GM21529 (cell line): Measurements from ENCODE around the gene ZNF74.

Experiments used
- ATAC-seq: cut with Tn5 transposase; IDR thresholded peaks from one replicate; pipeline ENCODE4 v1.9.1; 2021; ENCODE audit not compliant: unreplicated experiment

ZNF74 gene

DNA sequence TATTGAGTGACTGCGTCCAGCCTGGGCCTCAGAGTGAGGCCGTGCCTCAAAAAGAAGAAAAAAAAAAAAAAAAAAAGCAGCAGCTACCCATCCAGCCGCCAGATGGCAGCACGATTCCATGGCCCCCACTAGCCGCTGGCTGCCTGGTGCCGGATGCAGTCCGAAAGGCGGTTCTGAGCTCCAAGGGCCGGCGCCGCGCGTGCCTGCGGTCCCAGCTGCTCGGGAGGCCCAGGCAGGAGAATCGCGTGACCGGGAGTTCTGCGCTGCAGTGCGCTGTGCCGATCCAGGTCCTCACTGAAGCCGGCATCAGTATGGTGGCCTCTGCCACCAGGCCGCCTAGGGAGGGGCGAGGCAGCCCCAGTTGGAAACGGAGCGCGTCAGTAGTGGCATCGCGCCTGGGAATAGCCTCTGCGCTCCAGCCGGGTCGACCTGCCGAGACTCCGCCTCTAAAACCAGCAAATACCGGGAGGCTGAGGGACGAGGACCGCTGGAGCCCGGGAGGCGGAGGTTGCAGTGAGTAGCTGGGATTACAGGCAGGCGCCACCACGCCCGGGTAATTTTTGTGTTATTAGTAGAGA, 24.3 kb downstream of the ZNF74 start:
- ATAC-seq: no peak

GRCh38 chr22:20419664-20419951, 25.7 kb downstream of the ZNF74 start:
- no peak for ATAC-seq

DNA sequence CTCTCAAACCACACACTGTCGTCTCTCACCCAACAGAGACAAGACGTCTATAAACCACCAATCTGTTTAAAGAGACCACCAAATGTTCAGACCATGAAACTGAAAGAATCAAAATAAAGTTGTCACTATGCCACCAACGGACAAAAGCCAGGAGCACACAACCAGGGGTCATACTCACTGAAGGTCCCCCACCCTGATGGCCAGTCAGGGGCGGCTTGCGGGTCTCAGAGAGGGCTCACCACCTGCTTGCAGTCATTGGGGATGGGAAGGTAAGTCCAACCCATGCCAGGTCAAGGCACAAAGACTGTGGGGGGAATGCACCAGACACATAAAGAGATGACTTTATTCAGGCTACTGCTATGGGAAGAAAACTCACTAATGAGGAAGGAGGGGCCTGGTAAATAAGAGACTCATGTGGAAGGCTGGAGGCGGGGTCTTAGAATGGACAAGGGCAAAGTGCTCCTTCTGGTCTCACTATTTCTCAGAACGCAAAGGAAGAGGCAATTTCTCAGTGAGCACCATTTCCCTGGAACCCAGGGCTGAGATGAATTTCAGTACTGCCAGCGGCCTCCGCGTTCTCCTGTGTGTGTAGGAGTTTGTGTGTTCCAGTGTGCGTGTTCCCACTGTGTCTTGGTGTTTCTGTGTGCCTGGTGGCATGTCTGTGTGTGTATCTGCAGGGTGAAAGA, 26.3 kb downstream of the ZNF74 start:
- ATAC-seq: no peak

GRCh38 chr22:20421507-20421874, 27.5 kb downstream of the ZNF74 start:
- ATAC-seq: no peak

GRCh38 chr22:20422271-20423007, 28.5 kb downstream of the ZNF74 start:
- ATAC-seq: no peak

- ATAC-seq: no peak
Observed at GRCh38 chr22:20423008-20423905, 29.3 kb downstream of the ZNF74 start.

GRCh38 chr22:20423906-20424551, 30.1 kb downstream of the ZNF74 start:
- no peak for ATAC-seq

- ATAC-seq: no peak
Observed at GRCh38 chr22:20424568-20424931, 30.6 kb downstream of the ZNF74 start.

GRCh38 chr22:20424932-20425565, 31.1 kb downstream of the ZNF74 start:
- no peak for ATAC-seq

DNA sequence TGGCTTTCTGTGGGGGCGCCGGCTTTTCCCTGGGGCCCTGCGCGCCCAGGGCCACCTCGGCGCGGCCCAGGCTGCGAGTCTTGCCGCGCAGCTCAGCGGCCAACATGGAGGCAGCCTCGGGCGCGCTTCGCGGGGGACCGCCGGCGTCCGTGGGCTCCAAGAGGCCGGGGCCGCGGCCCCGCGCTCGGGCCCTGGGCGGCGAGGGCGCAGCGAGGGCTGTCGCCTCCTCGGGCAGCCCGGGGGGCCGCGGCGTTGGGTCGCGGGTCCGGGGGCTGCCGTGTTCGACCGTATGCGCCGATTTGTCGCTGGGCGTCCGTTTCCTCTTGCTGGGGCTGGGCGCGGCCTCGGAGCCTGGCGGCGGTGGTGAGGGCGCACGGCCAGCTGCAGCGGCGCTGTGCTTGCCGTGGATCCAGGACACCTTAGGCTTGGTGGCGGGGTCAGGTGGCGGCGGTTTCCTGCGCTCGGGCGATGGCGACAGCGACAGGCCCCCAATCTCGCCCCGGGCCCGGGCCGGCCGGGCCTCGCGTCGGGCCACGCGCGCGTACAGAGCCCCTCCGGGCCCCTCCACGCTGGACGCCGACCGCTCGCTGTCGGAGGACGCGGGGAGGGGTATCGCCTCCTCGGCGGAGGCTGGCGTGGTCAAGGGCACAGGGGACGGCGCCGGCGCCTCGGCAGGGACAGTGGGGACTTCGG, 31.8 kb downstream of the ZNF74 start:
- no peak for ATAC-seq

DNA sequence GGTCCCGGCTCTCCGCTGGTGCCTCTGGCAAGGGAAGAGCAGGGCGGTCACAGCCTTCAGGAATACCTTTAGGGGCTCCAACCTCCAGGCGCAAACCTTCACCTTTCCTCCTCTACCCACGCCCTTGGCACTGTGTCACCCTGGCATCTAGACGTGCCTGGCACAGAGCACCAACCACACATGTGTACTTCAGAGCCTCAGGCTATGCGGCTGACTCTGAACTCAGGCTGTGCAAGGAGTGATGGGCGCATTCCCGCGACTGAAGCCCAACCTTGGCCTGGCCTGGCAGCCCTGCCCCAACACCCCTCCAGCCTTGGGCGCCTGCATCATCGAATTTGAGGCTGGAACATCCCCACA, 32.3 kb downstream of the ZNF74 start:
- no peak for ATAC-seq

DNA sequence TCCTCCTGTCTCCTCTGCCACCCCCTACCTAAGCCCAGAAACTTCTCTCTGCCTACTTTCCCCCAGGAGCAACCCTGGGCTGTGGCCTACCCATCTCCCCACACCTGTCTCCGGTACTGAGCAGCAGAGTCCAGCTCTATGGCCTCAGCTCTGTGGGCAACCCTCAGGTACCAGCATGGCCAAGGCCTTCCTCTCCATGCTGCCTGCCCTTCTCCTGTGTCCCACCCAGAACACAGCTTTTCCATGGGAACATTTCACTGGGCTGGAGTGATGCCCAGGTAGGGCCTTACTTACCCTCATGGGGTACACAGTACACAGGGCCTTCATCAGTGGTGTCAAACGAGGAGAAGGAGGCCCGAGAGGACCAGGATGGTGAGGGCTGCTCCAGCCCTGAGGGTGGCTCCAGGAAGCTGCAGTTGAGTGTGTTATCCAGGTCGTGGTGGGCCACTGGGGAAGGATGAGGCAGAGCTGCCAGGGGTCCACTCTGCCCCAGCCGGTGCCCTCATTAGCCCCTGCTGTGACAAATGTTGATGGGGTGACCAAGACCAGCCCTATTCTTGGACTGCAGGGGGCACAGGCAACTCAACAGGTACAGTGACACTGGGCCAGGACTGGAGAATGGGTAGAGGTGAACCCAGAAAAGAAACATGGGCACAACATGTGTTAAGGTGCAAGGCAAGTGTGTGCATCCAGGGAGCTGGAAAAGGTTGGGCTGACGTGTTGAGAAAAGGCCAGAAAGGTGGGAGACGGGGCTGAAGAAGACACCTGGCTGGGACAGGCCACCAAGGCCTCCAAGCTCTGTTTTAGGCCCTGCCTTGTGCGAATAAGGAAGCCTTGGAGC, 33.4 kb downstream of the ZNF74 start:
- ATAC-seq: no peak

DNA sequence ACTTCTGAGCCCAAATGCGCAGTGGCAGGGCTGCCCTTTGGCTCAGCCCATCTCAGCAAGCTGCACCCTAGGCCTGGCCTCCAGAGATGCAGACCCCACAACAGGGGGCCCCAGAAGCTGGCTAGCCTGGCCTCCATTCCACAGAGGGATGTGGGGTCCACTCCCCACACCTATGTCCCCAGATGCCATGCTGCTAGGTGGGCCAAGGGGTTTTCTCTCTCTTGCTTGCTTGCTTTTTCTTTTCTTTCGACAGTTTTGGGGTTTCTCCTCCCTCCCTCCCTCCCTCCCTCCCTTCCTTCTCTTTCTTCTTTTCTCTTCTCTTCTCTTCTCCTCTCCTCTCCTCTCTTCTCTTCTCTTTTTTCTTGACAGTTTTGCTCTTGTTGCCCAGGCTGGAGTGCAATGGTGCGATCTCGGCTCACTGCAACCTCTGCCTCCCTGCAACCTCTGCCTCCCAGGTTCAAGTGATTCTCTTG, 34.0 kb downstream of the ZNF74 start:
- no peak for ATAC-seq

DNA sequence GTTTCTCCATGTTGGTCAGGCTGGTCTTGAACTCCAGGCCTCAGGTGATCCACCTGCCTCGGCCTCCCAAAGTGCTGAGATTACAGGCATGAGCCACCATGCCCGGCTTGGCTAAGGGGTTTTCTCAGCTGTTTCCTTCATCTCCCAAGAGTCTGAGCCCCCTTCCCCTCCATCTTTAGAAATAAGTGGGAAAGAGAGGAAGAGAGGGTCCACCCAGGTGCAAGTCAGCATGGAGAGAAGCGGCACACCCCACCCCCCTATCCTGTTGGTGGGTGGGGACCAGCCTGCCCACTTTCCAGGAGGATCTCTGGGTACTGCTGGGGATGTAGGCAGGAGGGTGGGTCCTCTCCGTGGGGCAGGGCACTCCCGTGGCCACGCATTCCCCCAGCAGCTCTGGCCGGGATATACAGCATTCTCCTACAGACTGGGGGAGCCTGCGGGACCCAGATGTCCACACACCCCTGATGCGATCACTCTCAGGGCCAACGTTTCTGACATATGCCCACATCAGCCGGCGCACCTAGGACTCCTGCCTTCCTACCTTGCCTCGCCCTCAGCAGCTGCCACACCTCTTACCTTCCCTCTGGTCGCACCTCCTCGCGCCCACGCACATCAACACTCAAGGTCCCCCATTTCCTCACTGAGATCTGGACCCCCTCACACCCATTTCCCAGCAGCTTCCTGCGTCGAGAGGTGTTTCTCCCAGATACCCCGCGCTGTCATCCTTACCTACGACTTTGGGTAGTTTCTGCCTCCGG, 34.7 kb downstream of the ZNF74 start:
- ATAC-seq: no peak

GRCh38 chr22:20429254-20430100, 35.5 kb downstream of the ZNF74 start:
- no peak for ATAC-seq

- ATAC-seq: no peak
Observed at GRCh38 chr22:20430101-20430719, 36.3 kb downstream of the ZNF74 start.
